ENCODE measurements around the gene ATP13A2.

ATP13A2 gene

DNA sequence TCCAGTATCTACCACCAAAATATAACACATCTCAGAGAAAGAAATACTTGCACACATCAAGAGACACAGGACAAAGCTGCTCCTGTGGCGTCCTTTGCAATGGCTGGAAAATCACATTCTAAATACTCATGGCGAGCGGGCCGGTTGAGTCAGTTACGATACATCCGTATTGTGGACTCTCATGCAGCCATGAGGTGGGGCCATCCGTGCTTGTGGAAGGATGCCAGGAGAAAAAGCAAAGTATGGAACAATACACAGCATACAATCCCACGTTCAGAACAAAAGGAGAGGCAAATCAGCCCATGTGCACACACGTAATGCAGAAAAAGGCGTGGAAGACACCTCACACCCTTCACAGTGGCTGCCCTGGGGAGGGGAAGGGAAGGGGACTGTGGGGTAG, 13.1 kb downstream of the ATP13A2 start:
- H3K9me3 Mint-ChIP-seq, result no peaks in the 10 kb centered on the region
- no peaks in the 10 kb centered on the region for H3K4me1 Mint-ChIP-seq
- peaks cover 56% of the 10 kb centered on the region for H3K36me3 Mint-ChIP-seq
- H3K4me3 Mint-ChIP-seq, result no peak overlapping the region
- H3K27me3 Mint-ChIP-seq, result no peaks in the 10 kb centered on the region
- no peak for ATAC-seq
- H3K27ac Mint-ChIP-seq, result no peak overlapping the region

DNA sequence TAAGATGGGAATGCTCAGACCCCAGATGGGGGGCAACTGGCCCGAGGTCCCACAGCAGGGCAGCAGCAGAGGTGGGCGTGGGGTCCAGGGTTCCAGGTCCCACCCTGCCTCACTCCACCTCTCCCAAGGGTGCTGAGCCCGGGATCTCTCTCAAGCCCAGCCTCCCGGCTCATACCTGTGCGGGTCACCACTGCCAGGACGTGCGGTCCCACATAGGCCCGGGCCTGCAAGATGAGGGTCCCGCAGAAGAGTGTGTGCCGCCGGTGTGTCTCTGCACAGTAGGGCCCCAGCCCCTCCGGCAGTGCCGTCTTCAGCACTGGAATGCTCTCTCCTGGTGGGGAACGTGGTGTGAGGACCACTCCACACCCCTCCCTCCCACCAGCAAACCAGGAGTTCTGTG, 14.9 kb downstream of the ATP13A2 start:
- no peak for ATAC-seq
- Mint-ChIP-seq H3K9me3 (no peaks in the 10 kb centered on the region), H3K36me3 (peaks cover 46% of the 10 kb centered on the region), H3K4me1 (no peaks in the 10 kb centered on the region), H3K27ac (no peak overlapping the region), H3K4me3 (no peak overlapping the region), H3K27me3 (no peaks in the 10 kb centered on the region)

- no peak for ATAC-seq
- H3K27me3 Mint-ChIP-seq, result no peaks in the 10 kb centered on the region
Observed at GRCh38 chr1:16993521-16994038, 18.1 kb downstream of the ATP13A2 start.

DNA sequence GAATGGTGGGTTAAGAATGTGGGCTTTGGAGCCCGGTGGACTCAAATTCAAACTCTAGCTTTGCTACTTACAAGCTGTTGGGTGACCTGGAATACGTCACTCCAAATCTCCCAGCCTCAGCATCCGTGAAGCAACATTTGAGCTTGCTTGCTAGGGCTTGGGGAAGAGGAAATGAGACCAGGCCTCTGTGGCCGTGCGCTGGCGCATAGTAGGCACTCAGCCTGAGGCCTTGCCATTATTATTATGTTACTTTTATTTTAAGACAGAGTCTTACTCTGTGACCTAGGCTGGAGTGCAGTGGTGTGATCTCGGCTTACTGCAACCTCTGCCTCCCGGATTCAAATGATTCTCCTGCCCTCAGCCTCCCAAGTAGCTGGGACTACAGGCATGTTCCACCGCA, 19.1 kb downstream of the ATP13A2 start:
- Mint-ChIP-seq H3K36me3 (peaks cover 31% of the 10 kb centered on the region), H3K27me3 (no peaks in the 10 kb centered on the region), H3K9me3 (no peaks in the 10 kb centered on the region), H3K4me3 (no peak overlapping the region), H3K27ac (no peak overlapping the region), H3K4me1 (no peaks in the 10 kb centered on the region)
- no peak for ATAC-seq

More at GRCh38 chr1:16993521-16994038, 18.1 kb downstream of the ATP13A2 start:
- no peaks in the 10 kb centered on the region for H3K4me1 Mint-ChIP-seq
- H3K4me3 Mint-ChIP-seq, result no peak overlapping the region
- no peaks in the 10 kb centered on the region for H3K9me3 Mint-ChIP-seq
- no peak overlapping the region for H3K27ac Mint-ChIP-seq
- peaks cover 33% of the 10 kb centered on the region for H3K36me3 Mint-ChIP-seq

- H3K4me1 Mint-ChIP-seq, result no peaks in the 10 kb centered on the region
Observed at GRCh38 chr1:16992102-16992501, 19.6 kb downstream of the ATP13A2 start.

DNA sequence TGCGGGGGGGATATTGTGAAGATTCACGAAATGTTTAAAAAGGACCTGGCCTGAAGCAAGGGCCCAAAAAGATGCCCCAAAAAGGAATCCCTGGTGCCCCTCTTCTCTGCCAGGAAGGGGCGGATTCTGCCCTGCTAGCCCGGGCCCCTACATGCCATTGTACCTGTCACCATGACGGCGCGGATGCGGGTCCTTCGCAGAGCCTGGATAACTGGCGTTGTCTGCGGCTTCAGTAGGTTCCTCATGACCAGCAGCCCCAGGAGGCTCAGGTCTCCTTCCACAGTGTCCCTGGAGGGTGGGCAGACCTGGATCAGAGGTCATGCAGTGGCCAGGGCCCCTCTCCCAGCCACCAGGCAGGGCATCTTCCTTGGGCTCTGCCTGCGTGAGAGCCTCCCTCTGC, 20.2 kb downstream of the ATP13A2 start:
- peaks cover 41% of the 10 kb centered on the region for H3K36me3 Mint-ChIP-seq
- no peaks in the 10 kb centered on the region for H3K27me3 Mint-ChIP-seq
- H3K4me1 Mint-ChIP-seq, result no peaks in the 10 kb centered on the region
- H3K27ac Mint-ChIP-seq, result no peak overlapping the region
- no peaks in the 10 kb centered on the region for H3K9me3 Mint-ChIP-seq
- ATAC-seq, result no peak
- H3K4me3 Mint-ChIP-seq, result no peak overlapping the region

More at GRCh38 chr1:16992102-16992501, 19.6 kb downstream of the ATP13A2 start:
- H3K27ac Mint-ChIP-seq, result no peak overlapping the region
- H3K27me3 Mint-ChIP-seq, result no peaks in the 10 kb centered on the region
- H3K9me3 Mint-ChIP-seq, result no peaks in the 10 kb centered on the region
- H3K36me3 Mint-ChIP-seq, result peaks cover 36% of the 10 kb centered on the region
- H3K4me3 Mint-ChIP-seq, result no peak overlapping the region
- ATAC-seq, result no peak

DNA sequence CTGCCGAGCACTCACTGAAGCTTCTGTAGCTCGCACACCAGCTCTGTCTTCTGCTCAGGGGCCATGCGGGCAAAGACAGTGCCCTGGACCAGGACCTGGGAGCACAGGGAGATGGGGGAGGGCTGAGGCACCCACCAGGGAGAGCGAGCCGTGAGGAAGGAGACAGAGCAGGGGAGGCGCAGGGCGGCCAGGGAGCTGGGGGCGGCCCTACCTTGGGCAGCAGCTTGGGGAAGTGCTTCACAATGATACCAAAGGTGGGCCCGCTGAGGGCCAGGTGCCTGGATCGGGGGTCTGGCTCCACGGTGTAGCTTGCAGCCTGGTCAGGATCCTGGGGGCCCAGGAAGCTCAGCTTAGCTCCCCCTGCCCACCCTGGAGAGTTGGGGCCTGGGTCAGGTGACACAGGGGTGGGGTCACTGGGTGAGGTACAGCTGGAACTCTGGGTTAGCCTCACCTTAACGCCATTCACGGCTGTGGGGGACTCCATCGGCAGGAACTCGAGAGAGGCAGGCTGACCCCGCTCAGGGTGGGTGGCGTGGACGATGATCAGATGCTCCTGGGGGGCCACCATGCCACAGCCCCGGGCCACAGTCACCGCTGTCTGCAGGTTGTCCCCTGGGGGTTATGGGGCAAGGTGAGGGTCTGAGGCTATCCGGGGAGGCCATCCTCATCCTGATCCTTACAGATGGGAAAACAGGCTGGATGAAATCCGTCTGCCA, 21.9 kb downstream of the ATP13A2 start:
- Mint-ChIP-seq H3K4me3 (no peak overlapping the region), H3K27ac (no peak overlapping the region), H3K36me3 (peaks cover 40% of the 10 kb centered on the region), H3K27me3 (no peaks in the 10 kb centered on the region), H3K9me3 (no peaks in the 10 kb centered on the region), H3K4me1 (no peaks in the 10 kb centered on the region)
- ATAC-seq, result no peak

DNA sequence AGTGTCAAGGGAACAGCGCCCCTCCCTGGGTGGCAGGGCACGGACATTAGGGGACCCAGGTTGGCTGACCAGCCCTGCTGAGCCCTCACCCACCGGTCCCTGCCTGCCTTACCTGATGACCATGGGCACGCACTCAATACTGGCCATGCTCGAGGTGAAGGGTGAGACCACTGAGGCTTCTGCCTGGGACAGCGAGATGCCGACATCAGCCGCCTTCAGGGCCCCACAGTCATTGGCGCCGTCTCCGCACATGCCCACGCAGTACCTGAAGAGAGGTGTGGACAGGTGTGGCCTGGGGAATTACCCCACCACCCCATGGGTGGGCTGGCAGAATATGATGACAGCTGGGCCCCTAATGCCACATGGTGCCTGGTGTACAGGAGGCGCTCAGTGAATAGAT, 23.5 kb downstream of the ATP13A2 start:
- peaks cover 5% of the 10 kb centered on the region for H3K27me3 Mint-ChIP-seq
- H3K4me1 Mint-ChIP-seq, result no peaks in the 10 kb centered on the region
- no peak overlapping the region for H3K27ac Mint-ChIP-seq
- no peak for ATAC-seq
- no peak overlapping the region for H3K4me3 Mint-ChIP-seq
- H3K36me3 Mint-ChIP-seq, result peaks cover 38% of the 10 kb centered on the region
- H3K9me3 Mint-ChIP-seq, result no peaks in the 10 kb centered on the region

DNA sequence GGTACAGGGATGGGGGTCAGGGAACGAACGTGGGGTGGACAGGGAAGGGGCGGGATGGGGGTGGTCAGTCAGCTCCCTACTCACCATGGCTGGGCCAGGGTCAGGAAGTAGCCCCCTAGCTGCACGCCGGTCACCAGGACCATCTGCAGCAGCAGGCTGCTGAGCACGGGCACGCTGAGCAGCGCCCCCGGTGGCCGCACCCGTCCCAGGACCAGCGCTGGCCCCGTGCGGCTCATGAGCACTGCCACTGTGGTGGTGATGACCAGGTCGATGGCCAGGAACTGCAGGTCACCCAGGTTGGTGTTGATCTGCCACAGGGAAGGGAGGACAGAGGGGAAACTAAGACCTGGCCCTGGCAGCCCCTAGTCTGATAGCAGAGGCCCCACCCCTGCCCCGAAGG, 24.8 kb downstream of the ATP13A2 start:
- ATAC-seq, result no peak
- Mint-ChIP-seq H3K4me1 (no peaks in the 10 kb centered on the region), H3K27ac (no peak overlapping the region), H3K9me3 (no peaks in the 10 kb centered on the region), H3K27me3 (peaks cover 14% of the 10 kb centered on the region), H3K36me3 (peaks cover 38% of the 10 kb centered on the region), H3K4me3 (no peak overlapping the region)

GRCh38 chr1:16986560-16986959, 25.2 kb downstream of the ATP13A2 start:
- Mint-ChIP-seq H3K4me1 (peaks cover under 1% of the 10 kb centered on the region), H3K27ac (no peak overlapping the region), H3K9me3 (no peaks in the 10 kb centered on the region), H3K27me3 (peaks cover 17% of the 10 kb centered on the region), H3K36me3 (peaks cover 38% of the 10 kb centered on the region), H3K4me3 (no peak overlapping the region)
- peak; percentile 43 for ATAC-seq

- H3K9me3 Mint-ChIP-seq, result no peaks in the 10 kb centered on the region
- no peak for ATAC-seq
- peaks cover 21% of the 10 kb centered on the region for H3K27me3 Mint-ChIP-seq
- no peak overlapping the region for H3K4me3 Mint-ChIP-seq
- H3K4me1 Mint-ChIP-seq, result peaks cover 5% of the 10 kb centered on the region
- no peak overlapping the region for H3K27ac Mint-ChIP-seq
- H3K36me3 Mint-ChIP-seq, result peaks cover 38% of the 10 kb centered on the region
Observed at GRCh38 chr1:16986113-16986512, 25.6 kb downstream of the ATP13A2 start.

DNA sequence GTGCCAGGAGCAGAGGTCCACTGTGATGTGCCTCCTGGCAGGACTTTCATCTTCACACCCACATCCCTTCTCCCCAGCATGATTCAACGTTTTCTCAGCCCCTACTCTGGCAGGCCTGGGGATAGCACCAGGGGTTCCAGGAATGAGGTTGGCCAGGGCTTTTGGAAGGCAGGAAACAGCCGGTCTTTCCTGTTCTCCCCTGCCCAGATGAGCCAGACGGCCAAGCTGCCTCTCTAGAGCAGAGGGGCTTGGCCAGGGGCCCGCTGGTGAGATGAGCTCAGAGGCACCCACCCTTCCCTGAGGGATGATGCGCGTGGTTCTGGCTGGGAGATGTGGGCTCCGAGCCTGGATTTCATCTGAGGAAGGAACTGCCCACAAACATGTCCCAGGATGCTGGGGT, 27.0 kb downstream of the ATP13A2 start:
- no peak overlapping the region for H3K4me3 Mint-ChIP-seq
- peaks cover 35% of the 10 kb centered on the region for H3K27me3 Mint-ChIP-seq
- H3K36me3 Mint-ChIP-seq, result peaks cover 37% of the 10 kb centered on the region
- no peak overlapping the region for H3K27ac Mint-ChIP-seq
- peaks cover 10% of the 10 kb centered on the region for H3K4me1 Mint-ChIP-seq
- H3K9me3 Mint-ChIP-seq, result no peaks in the 10 kb centered on the region
- ATAC-seq, result no peak

- Mint-ChIP-seq H3K9me3 (no peaks in the 10 kb centered on the region), H3K4me1 (peaks cover 10% of the 10 kb centered on the region), H3K27ac (no peak overlapping the region), H3K36me3 (peaks cover 28% of the 10 kb centered on the region), H3K27me3 (peaks cover 41% of the 10 kb centered on the region), H3K4me3 (no peak overlapping the region)
- ATAC-seq, result peak; percentile 12
Observed at GRCh38 chr1:16983649-16984048, 28.1 kb downstream of the ATP13A2 start.

DNA sequence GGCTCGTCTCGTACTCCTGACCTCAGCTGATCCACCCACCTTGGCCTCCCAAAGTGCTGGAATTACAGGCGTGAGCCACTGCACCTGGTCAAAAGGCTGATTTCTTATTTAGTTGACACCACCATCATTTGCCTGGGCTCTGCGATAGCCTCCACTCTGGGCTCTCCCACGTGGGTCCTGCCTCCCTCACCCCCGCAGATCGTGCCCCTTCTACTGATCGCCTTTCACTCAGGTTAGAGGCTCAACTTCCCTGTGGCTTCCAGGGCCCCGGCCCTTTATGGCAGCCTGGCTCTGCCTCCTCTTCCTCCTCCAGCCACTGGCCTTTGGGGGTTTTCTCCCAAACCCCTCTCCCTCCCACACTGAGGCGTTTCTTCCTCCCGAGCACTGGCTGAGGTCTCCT, 28.8 kb downstream of the ATP13A2 start:
- no peak overlapping the region for H3K4me3 Mint-ChIP-seq
- peaks cover 10% of the 10 kb centered on the region for H3K4me1 Mint-ChIP-seq
- H3K36me3 Mint-ChIP-seq, result peaks cover 24% of the 10 kb centered on the region
- peaks cover 41% of the 10 kb centered on the region for H3K27me3 Mint-ChIP-seq
- no peak for ATAC-seq
- H3K9me3 Mint-ChIP-seq, result no peaks in the 10 kb centered on the region
- no peak overlapping the region for H3K27ac Mint-ChIP-seq

DNA sequence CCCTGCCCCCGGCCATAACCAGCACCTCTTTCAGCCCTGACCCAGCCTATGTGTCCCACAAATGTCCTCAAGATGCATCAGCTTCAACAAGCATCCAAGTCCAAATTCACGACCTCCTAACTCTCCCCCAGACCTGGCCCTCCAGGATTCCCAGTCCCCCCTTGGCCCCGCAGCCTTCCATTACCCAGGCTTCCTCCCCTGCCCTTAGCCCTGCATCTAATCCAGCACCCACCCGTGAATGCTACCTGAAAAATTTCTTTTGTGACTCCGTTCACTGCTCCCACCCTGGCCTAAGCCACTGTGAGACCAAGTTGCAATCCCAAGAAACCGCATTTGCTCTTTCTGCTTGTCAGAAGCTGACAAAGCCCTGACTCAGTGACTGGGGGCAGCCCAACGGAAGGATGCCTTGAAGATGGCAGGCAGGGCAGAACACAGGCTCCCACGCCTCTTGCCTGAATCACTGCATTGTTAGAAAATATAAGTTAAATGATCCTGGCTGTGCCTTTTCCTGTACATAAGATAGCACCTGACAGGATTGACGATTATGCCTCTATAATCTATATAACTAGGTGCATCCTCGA, 30.4 kb downstream of the ATP13A2 start:
- no peak for ATAC-seq
- Mint-ChIP-seq H3K36me3 (peaks cover 11% of the 10 kb centered on the region), H3K27ac (no peak overlapping the region), H3K4me1 (peaks cover 10% of the 10 kb centered on the region), H3K27me3 (peaks cover 41% of the 10 kb centered on the region), H3K4me3 (peak overlapping the region; percentile 42), H3K9me3 (no peaks in the 10 kb centered on the region)

Data from stimulated activated memory B cell treated with anti-CD40 and anti-IgM and Interleukin-4, amounts not matched to agents 10 μg/mL and 1 μg/mL and 100 μg/mL, for 72 hours (primary cell).